K562 (cell line): Measurements from ENCODE around the gene FAM199X. TPM values are rescaled to one million over a fixed set of nuclear protein-coding genes. Genes with fewer than 3 reads are reported as not detected.

Experiments used
- ADNP ChIP-seq: fragments of 200-800 bp; sonication (Bioruptor generic); IDR thresholded peaks from 2 replicates; pipeline ENCODE4 v1.6.1; 2016; ENCODE audit warnings: missing genetic modification characterization, missing compliant biosample characterization
- CEBPG ChIP-seq, 3 experiments: fragments of 200-800 bp in 1 of 3; sonication (Bioruptor generic) in 1 of 3; sonication (generic) in 1 of 3; formaldehyde crosslinking in 1 of 3; IDR thresholded peaks in 2 of 3; conservative IDR thresholded peaks in 1 of 3; 2 replicates each; pipeline versions ENCODE4 v1.6.1 to v1.8.0; 2016 to 2022; ENCODE audit warnings: missing compliant biosample characterization in 2 of 3, missing genetic modification characterization in 2 of 3, mild to moderate bottlenecking in 1 of 3, missing genetic modification reagents in 1 of 3
- GTF2A2 ChIP-seq: IDR thresholded peaks from 2 replicates; pipeline ENCODE4 v1.6.1; 2016; ENCODE audit warnings: mild to moderate bottlenecking, missing genetic modification characterization, missing compliant biosample characterization
- JUND ChIP-seq, 2 experiments: IDR thresholded peaks; 2 replicates in 1 of 2; 3 replicates in 1 of 2; pipeline ENCODE4 v1.6.1; 2011; ENCODE audit warnings: borderline replicate concordance in 2 of 2, low read depth in 2 of 2, low read length in 2 of 2, improper control_type of control experiment in 1 of 2, missing biosample characterization in 1 of 2, missing genetic modification characterization in 1 of 2, missing genetic modification reagents in 1 of 2
- KLF13 ChIP-seq: fragments of 450-650 bp; IDR thresholded peaks from 2 replicates; pipeline ENCODE4 v1.6.1; 2016; ENCODE audit warnings: missing genetic modification characterization, low read depth, mild to moderate bottlenecking, missing compliant biosample characterization, moderate library complexity, borderline replicate concordance
- SAFB ChIP-seq: fragments of 200-400 bp; formaldehyde crosslinking; IDR thresholded peaks from 2 replicates; pipeline ENCODE4 v1.6.1; 2017; ENCODE audit warnings: low read depth, low read length, borderline replicate concordance
- SRSF9 ChIP-seq: fragments of 200-400 bp; formaldehyde crosslinking; IDR thresholded peaks from 2 replicates; pipeline ENCODE4 v1.6.1; 2017; ENCODE audit warnings: low read depth, low read length, borderline replicate concordance
- ZNF644 ChIP-seq: fragments of 200-800 bp; sonication (Bioruptor generic); IDR thresholded peaks from 2 replicates; pipeline ENCODE4 v1.6.1; 2016; ENCODE audit warnings: low read depth, missing genetic modification characterization, missing compliant biosample characterization
- ZNF780A ChIP-seq: fragments of 250-450 bp; sonication (Bioruptor Pico); IDR thresholded peaks from 2 replicates; pipeline ENCODE4 v1.5.0; 2021; ENCODE audit warnings: mild to moderate bottlenecking
- ZNF785 ChIP-seq: fragments of 250-450 bp; sonication (Bioruptor Pico); IDR thresholded peaks from 2 replicates; pipeline ENCODE4 v1.4.0; 2020; ENCODE audit warnings: mild to moderate bottlenecking
- polyA plus RNA-seq, 8 experiments: library from polyadenylated mRNA; depleted of rRNA in 4 of 8; stranded (reverse) in 5 of 8; unstranded in 3 of 8; fragments of >200 nt; fragmentation: Nextera tagmentation in 2 of 8; fragmentation: Illumina TruSeq in 1 of 8; extraction: Ambion mirVana in 2 of 8; extraction: Trizol in 1 of 8; gene quantifications; 2 replicates each; pipeline versions ENCODE4 v1.2.1 to v1.2.3, GENCODE V29; 2011 to 2014; ENCODE audit warnings: inconsistent platforms in 1 of 8, missing spikeins in 1 of 8
- total RNA-seq, 7 experiments: library from RNA; depleted of rRNA in 6 of 7; stranded (reverse); fragments of >200 nt in 6 of 7; fragmentation: Illumina TruSeq in 2 of 7; extraction: Trizol in 2 of 7; gene quantifications; 2 replicates each; pipeline versions ENCODE4 v1.2.1 to v1.2.3, GENCODE V29; 2011 to 2021; ENCODE audit warnings: low replicate concordance in 1 of 7
- TF ChIP-seq, protein P1 (sequence below): fragments of 200-600 bp; sonication (generic); IDR thresholded peaks from one replicate; pipeline ENCODE4 v1.6.1; 2012; ENCODE audit warnings: mild to moderate bottlenecking, low read depth, low read length, inconsistent platforms
- TF ChIP-seq, protein P2 (sequence below): IDR thresholded peaks from 2 replicates; pipeline ENCODE4 v1.6.1; 2016; ENCODE audit warnings: missing genetic modification characterization, missing compliant biosample characterization

FAM199X gene
- total and polyA plus RNA-seq, 9 of the 15 experiments (the other 6 are each of a cell fraction or from before 2014, with no cell fraction given) = 4.6 to 22.2 (median 13.7) TPM

DNA sequence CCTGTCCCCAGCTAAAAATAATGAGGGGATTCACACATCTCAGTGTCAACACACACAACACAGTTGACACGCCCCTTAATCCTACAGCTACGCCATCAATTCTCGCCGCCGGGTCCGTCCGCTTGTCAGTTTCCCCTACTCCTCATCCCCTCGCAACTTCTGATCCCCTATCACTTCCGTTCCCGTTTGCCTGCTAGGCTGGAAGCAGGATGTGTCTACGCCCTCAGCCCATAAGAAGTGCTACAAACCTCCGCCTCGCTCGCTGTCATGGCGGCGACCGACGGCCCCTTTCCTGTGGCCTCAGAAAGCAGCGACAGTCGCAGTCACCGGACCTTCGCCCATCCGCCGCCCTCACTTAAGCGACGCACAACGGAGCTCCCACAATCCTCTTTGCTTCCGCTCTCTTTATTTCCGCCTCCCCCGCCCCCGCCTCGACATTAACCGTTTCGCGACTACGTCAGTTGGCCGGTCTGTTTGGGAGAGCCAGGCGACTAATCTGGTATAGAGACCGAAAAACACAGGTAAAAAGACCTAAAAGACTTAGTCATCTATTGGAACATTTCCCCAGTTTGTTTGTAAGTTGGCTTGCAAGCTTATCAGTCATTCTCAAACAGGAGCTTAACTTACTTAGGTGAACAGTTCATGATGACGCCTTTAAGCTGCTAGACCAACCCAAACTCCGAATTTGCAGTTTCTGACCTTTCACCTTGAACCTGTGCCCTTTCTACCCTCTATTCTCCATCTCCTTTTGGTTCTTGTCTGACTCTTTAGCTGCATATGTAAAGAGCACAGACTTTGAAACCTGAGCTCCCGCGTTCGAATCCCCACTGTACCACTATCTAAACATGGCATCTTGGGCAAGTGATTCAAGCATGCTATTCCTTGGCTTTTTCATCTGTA lies 9.4 kb upstream of the FAM199X start, which contains the start of gene SLC25A53 (continued):
- TF ChIP-seq CEBPG (CRISPR knock-in tag; IDR thresholded peaks at IDR 0.05) (no peak), CEBPG (tag; conservative IDR thresholded peaks at IDR 0.05 in 1 of 2, IDR thresholded peaks at IDR 0.05 in 1 of 2) (no peak), SRSF9 (no peak), GTF2A2 (tag) (peak; percentile 56; the same call in 1 of the 2 replicates), ZNF785 (no peak), ADNP (tag) (0 out of 2 replicates have a peak, but pooled peaks have one; percentile 18), KLF13 (peak; percentile 87; the same call in 1 of the 2 replicates), ZNF780A (CRISPR knock-in tag) (no peak), JUND (IDR thresholded peaks at IDR 0.05; ENCODE audit: borderline replicate concordance, low read depth, low read length) (no peak), JUND (tag; IDR thresholded peaks at IDR 0.05; ENCODE audit: borderline replicate concordance, low read depth, low read length) (peak; percentile 26; the same call in 2 of the 3 replicates), SAFB (no peak), ZNF644 (tag) (no peak)
- TF ChIP-seq, protein P1, sequence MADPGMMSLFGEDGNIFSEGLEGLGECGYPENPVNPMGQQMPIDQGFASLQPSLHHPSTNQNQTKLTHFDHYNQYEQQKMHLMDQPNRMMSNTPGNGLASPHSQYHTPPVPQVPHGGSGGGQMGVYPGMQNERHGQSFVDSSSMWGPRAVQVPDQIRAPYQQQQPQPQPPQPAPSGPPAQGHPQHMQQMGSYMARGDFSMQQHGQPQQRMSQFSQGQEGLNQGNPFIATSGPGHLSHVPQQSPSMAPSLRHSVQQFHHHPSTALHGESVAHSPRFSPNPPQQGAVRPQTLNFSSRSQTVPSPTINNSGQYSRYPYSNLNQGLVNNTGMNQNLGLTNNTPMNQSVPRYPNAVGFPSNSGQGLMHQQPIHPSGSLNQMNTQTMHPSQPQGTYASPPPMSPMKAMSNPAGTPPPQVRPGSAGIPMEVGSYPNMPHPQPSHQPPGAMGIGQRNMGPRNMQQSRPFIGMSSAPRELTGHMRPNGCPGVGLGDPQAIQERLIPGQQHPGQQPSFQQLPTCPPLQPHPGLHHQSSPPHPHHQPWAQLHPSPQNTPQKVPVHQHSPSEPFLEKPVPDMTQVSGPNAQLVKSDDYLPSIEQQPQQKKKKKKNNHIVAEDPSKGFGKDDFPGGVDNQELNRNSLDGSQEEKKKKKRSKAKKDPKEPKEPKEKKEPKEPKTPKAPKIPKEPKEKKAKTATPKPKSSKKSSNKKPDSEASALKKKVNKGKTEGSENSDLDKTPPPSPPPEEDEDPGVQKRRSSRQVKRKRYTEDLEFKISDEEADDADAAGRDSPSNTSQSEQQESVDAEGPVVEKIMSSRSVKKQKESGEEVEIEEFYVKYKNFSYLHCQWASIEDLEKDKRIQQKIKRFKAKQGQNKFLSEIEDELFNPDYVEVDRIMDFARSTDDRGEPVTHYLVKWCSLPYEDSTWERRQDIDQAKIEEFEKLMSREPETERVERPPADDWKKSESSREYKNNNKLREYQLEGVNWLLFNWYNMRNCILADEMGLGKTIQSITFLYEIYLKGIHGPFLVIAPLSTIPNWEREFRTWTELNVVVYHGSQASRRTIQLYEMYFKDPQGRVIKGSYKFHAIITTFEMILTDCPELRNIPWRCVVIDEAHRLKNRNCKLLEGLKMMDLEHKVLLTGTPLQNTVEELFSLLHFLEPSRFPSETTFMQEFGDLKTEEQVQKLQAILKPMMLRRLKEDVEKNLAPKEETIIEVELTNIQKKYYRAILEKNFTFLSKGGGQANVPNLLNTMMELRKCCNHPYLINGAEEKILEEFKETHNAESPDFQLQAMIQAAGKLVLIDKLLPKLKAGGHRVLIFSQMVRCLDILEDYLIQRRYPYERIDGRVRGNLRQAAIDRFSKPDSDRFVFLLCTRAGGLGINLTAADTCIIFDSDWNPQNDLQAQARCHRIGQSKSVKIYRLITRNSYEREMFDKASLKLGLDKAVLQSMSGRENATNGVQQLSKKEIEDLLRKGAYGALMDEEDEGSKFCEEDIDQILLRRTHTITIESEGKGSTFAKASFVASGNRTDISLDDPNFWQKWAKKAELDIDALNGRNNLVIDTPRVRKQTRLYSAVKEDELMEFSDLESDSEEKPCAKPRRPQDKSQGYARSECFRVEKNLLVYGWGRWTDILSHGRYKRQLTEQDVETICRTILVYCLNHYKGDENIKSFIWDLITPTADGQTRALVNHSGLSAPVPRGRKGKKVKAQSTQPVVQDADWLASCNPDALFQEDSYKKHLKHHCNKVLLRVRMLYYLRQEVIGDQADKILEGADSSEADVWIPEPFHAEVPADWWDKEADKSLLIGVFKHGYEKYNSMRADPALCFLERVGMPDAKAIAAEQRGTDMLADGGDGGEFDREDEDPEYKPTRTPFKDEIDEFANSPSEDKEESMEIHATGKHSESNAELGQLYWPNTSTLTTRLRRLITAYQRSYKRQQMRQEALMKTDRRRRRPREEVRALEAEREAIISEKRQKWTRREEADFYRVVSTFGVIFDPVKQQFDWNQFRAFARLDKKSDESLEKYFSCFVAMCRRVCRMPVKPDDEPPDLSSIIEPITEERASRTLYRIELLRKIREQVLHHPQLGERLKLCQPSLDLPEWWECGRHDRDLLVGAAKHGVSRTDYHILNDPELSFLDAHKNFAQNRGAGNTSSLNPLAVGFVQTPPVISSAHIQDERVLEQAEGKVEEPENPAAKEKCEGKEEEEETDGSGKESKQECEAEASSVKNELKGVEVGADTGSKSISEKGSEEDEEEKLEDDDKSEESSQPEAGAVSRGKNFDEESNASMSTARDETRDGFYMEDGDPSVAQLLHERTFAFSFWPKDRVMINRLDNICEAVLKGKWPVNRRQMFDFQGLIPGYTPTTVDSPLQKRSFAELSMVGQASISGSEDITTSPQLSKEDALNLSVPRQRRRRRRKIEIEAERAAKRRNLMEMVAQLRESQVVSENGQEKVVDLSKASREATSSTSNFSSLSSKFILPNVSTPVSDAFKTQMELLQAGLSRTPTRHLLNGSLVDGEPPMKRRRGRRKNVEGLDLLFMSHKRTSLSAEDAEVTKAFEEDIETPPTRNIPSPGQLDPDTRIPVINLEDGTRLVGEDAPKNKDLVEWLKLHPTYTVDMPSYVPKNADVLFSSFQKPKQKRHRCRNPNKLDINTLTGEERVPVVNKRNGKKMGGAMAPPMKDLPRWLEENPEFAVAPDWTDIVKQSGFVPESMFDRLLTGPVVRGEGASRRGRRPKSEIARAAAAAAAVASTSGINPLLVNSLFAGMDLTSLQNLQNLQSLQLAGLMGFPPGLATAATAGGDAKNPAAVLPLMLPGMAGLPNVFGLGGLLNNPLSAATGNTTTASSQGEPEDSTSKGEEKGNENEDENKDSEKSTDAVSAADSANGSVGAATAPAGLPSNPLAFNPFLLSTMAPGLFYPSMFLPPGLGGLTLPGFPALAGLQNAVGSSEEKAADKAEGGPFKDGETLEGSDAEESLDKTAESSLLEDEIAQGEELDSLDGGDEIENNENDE = no peak
- TF ChIP-seq, protein P2, sequence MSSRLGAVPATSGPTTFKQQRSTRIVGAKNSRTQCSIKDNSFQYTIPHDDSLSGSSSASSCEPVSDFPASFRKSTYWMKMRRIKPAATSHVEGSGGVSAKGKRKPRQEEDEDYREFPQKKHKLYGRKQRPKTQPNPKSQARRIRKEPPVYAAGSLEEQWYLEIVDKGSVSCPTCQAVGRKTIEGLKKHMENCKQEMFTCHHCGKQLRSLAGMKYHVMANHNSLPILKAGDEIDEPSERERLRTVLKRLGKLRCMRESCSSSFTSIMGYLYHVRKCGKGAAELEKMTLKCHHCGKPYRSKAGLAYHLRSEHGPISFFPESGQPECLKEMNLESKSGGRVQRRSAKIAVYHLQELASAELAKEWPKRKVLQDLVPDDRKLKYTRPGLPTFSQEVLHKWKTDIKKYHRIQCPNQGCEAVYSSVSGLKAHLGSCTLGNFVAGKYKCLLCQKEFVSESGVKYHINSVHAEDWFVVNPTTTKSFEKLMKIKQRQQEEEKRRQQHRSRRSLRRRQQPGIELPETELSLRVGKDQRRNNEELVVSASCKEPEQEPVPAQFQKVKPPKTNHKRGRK (tag) = no peak
